H7 (cell line): ENCODE data around the gene SKI. TPM values are rescaled to one million over a fixed set of nuclear protein-coding genes. Genes with fewer than 3 reads are reported as not detected.

Experiments
- DNase-seq: peaks from one replicate; pipeline ENCODE4 v3.0.0; 2012
- H3K27me3 ChIP-seq: 2 replicates; pipeline ENCODE4 v1.6.0; 2011; ENCODE audit warnings: mild to moderate bottlenecking, low read length; ENCODE audit not compliant: control insufficient read depth, insufficient read depth
- H3K36me3 ChIP-seq: replicated peaks from 2 replicates; pipeline ENCODE4 v1.5.1; 2011; ENCODE audit warnings: low read length; ENCODE audit not compliant: control insufficient read depth, insufficient read depth
- H3K4me3 ChIP-seq: 2 replicates; pipeline ENCODE4 v1.5.1; 2011; ENCODE audit warnings: low read depth, mild to moderate bottlenecking, control low read depth, low read length, moderate library complexity; ENCODE audit not compliant: insufficient read depth
- total RNA-seq: library from RNA; depleted of rRNA; stranded (reverse); fragments of >200 nt; shearing (Covaris generic); gene quantifications from 2 replicates; pipeline ENCODE4 v1.2.3, GENCODE V29; 2014

Gene SKI
- total RNA-seq, 1 experiment from 2014 or later = 29.2 TPM

DNA sequence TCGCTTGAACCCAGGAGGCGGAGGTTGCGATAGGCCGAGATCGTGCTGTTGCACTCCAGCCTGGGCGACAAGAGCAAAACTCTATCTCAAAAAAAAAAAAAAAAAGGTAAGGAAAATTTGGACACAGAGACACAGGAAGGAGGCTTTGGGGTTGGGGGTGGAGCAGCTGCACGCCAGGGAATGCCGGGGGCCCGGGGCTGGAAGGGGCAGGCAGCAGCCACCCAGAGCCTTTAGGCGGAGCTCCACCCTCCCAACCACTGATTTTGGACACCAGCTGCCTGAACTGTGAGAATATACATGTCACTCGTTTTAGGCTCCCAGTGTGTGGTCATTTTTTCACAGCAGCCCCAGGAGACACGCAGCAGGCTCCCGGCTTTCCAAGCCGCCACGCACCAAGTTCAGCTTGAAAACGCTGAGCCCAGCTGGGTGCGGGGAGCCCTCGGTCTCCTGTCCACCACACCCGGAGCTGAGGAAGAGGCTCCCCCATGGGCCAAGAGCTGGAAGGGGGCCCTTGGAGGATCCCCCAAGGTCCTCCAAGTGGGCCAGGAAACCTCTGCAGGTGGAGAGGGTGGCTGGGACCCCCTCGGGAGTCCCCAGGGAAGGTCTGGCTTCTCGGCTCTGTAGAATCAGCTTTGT lies 27.7 kb upstream of the SKI start:
- Histone ChIP-seq H3K27me3 (peaks cover under 1% of the 10 kb centered on the region; the same call in 1 of the 2 replicates), H3K4me3 (no peak overlapping the region), H3K36me3 (no peaks in the 10 kb centered on the region)
- DNase-seq = no peak

DNA sequence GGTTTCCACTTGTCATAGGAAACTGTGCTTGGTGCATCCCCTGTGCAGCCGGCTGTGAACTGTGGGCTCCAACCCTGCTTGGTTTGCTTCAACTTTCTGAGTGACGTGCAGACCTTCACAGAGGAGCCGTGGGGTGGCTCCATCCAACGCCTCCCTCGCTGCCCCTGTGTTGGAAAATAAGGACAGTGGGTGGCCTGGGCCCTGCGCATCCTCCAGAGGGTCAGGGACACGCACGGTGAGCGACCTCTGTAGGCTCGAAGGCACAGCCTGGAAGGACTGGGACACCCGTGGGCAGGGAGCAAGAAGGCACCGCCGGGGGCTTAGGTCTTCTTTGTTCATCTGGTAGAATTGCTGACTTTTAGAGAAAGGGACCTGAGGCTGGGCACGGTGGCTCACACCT lies 27.1 kb upstream of the SKI start:
- H3K4me3 ChIP-seq = no peak overlapping the region
- no peaks in the 10 kb centered on the region for H3K36me3 ChIP-seq

DNA sequence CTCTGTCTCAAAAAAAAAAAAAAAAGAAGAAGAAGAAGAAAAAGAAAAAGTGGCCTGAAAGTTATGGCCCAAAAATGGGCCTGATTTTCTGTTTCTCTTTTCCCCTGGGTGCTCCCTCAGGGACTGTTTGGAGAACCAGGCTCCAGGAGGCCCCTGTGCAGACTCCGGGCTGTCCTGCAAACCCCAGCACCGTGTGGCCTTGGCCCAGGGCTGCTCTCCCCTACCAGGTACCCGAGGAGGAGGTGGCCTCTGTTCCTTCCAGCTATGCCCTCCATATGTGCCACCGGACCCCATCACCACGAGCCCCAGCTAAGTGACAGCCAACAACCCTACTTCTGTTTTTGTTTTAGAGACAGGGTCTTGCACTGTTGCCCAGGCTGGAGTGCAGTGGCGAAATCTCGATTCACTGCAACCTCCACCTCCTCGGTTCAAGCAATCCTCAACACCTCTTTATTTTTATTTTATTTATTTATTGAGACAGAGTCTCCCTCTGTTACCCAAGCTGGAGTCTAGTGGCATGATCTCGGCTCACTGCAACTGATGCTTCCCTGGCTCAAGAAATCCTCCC lies 26.0 kb upstream of the SKI start:
- peaks cover 8% of the 10 kb centered on the region; the same call in 1 of the 2 replicates for H3K27me3 ChIP-seq
- no peak for DNase-seq
- no peaks in the 10 kb centered on the region for H3K36me3 ChIP-seq
- H3K4me3 ChIP-seq = no peak overlapping the region

More for the DNA sequence above, 27.1 kb upstream of the SKI start:
- no peak for DNase-seq
- peaks cover 7% of the 10 kb centered on the region; the same call in 1 of the 2 replicates for H3K27me3 ChIP-seq

DNA sequence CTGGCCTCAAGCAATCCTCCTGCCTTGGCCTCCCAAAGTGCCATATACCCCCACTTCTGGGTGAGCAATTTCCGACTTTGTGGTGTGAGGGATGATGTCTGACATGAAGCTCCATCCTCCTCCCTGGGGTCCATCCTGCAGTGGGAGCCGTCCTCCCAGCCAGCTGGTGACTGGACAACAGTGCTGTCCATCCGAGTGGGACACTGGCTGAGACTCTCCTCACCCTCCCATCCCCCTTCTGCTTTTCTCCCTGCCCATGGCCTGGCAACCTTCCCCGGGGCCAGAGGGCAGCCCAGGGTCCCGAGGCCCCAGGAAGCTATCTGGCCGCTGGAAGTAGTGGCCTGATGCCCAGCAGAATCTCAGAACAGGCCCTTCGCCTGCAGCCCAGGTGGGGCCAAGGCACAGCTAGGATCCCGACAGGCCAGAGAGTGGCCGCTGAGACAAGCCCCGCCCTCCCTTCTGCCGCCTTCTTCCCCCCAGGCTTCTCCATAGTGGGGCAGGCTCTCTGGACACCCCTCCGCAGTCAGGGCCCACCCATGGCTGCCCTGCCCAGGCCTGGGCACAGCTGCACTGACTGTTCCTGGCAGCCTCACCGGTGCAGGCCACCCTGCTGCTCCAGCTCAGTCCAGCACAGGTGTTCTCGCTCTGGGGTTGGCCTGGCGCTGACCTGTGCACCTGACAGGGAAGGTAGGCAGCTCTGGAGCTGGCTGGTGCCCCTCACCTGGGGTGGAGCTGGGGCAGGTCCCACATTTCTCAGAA lies 25.1 kb upstream of the SKI start:
- peaks cover 8% of the 10 kb centered on the region; the same call in 1 of the 2 replicates for H3K27me3 ChIP-seq
- H3K4me3 ChIP-seq = no peak overlapping the region
- no peak for DNase-seq
- H3K36me3 ChIP-seq = no peaks in the 10 kb centered on the region

DNA sequence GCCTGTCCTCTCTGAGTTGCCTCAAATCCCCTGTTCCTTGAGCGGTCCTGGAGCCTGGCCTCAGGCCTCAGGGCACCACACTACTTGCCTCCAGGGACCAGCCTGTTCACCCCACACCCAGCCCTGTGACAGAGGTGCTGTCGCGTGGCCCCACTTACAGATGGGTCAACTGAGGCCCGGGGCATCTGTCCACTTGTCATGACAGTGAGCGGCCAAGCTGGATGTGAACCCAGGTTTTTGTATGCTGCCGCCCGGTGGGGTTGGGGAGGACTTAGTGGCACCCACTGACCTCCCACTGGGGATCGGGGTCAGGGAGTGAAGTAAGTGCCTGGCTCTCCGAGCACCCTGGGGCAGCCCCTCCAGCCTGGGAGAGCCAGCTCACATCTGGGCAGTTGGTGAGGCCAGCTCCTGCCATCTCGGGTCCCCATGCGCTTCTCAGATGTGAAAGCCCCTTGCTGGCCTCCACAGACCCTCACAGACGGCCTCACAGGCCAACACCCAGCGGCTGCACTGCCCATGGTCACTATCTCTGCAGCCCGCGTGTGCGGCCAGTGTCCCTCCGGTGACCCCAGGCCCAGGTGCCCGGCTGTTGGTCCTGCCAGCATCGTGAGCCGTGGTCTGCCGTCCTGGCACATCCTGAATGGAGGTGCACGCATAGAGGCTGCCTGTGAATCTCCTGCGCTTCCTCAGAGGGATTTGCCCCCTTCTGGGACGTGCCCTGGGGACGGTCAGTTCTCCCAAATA lies 24.3 kb upstream of the SKI start:
- DNase-seq = no peak
- peak overlapping the region; percentile 63 for H3K4me3 ChIP-seq
- peaks cover 8% of the 10 kb centered on the region; the same call in 1 of the 2 replicates for H3K27me3 ChIP-seq
- no peaks in the 10 kb centered on the region for H3K36me3 ChIP-seq

DNA sequence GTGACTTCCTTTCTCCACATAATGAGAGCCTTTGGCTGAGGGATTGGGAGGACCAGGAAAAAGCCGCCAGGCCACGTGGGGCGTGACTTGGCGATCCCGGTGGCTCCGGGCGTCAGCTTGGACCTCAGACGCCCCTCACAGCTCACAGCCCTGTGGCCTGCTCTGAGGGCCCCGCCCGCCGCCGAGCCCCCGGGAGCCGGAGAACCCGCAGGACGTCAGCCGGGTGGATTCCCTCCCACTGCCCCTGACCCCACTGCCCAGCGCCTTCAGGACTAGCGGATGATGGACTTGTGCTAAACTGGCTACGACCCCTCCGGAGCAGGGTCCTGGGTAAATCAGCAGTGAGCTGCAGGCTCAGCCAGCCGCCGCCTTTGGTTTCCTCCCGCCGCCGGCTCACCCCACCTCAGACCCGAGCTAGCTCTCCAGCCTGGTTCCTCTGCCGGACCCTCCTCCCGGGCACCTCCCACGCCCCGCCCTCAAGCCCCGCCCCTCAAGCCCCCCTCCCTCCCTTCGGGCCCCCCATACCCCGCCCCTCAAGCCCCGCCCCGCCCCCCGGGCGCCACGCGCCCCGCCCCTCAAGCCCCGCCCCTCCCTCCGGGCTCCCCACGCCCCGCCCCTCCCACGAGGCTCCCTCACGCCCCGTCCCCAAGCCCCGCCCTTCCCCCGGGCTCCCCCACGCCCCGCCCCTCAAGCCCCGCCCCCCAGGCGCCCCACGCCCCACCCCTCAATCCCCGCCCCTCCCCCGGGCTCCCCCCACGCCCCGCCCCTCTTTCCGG lies 23.5 kb upstream of the SKI start:
- Histone ChIP-seq H3K36me3 (no peaks in the 10 kb centered on the region), H3K27me3 (peaks cover 8% of the 10 kb centered on the region; the same call in 1 of the 2 replicates), H3K4me3 (peak overlapping the region; percentile 63)
- DNase-seq = peak; percentile 100

DNA sequence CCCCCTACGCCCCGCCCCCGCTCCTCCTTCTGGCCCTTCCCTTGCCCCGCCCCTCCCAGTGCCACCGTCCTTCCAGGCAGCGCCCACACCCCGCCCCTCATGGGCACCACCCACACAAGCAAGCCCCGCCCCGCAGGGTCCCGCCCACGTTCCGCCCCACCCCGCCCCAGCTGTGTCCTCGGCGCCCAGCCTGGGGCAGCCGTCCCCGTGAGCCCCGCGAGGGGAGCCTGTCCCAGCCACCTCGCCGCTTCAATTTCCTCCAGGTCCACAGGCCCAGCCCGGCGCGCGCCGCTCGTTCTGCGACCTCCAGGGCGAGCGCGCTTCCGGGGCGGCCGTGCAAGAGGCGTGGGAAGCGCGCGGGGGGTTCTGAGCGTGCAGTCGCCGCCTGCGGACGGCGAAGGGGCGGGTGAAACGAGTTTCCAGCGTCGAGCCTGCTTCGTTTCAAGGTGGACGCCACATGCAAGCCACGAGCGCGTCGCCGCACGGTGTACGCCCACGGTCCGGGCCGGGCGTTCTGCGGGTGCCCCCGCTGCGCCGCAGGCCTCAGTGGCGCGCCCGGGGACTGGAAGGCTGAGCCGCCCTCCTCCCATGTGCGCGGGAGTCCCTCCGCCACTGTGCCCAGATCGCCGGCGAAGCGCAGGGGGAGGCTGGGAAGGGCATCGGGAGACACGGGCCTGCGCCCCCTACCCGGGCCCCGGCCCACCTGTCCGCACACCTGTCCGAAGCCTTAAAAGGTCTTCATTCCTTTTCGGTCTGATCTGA lies 22.7 kb upstream of the SKI start:
- Histone ChIP-seq H3K36me3 (no peaks in the 10 kb centered on the region), H3K4me3 (peak overlapping the region; percentile 69), H3K27me3 (peaks cover 8% of the 10 kb centered on the region; the same call in 1 of the 2 replicates)
- DNase-seq = peak; percentile 87

DNA sequence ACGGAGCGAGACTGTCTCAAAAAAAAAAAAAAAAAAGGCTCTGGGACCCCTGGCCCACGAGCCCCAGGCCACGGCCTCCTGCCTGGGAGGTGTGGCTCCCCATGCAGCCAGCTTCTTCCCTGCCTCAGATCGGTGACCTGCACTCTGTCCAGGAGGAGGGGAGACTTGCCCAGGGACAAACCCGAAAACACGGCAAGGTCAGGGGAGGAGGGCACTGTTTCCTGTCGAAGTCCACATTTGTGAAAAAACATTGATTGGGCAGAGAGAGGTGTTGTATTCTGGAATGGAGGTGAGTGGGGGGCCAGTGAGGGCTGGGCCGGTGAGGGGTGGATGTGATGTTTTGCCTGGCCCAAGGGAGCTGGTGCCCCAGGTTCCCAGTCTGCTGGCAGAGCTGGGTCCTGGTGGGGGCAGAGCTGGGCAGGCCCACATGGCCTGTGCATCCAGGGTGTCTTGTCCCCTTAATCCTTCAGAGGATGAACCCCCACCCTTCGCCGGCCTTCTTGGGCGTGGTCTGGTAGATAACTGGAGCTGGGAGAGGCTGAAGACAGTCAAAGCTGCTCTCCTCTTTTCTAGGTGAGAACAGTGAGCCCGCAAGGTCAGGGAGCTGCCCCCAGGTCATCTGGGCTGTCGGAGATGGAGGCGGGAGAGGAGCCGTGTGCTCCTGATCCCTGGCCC lies 21.2 kb upstream of the SKI start:
- DNase-seq = no peak
- no peaks in the 10 kb centered on the region for H3K36me3 ChIP-seq
- peaks cover 8% of the 10 kb centered on the region; the same call in 1 of the 2 replicates for H3K27me3 ChIP-seq
- H3K4me3 ChIP-seq = no peak overlapping the region

DNA sequence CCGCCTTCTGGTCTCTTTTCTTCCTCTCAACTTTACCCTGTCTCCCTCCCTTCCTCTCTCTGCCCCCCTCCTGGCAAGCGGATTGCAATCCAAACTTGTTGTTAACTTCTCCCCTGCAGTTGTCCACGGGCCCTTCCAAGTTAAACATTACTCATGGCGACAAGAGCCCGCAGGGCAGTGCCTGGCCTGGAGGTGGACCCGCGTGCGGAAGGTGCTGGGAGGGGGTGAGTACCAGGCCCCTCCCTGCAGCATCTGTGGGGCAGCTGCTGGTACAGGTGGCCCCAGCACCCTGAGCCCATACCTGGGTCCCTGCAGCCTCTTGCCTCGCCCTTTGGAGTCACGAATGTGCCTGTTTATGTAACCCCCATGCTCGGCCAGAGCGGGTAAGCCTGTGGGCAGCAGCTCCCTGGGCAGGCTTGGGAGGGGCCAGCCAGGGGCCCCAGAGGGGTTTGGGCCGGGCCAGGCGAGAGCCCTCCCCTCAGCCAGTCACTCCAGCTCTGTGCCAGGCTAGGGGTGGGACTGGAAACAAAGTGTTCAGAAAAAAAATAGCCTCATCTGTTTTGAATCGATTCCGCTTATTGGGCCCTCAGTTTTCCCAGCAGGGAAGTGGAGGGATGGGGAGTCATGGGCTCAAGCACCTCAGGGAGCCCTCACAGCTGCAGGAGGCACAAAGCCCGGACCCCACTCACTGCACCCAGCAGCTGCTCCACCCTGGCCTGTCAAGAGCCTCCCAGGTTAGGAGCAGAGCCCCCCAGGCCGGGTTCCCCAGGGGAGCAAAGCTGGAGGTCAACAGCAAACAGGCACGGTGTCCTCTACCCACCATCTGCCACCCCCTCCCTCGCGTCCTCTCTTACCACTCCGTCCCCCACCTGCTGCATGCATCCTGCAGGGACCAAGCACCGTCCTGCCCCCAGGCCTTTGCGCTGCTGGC lies 19.5 kb upstream of the SKI start:
- DNase-seq = no peak
- H3K27me3 ChIP-seq = peaks cover 8% of the 10 kb centered on the region; the same call in 1 of the 2 replicates
- H3K36me3 ChIP-seq = no peaks in the 10 kb centered on the region
- no peak overlapping the region for H3K4me3 ChIP-seq

DNA sequence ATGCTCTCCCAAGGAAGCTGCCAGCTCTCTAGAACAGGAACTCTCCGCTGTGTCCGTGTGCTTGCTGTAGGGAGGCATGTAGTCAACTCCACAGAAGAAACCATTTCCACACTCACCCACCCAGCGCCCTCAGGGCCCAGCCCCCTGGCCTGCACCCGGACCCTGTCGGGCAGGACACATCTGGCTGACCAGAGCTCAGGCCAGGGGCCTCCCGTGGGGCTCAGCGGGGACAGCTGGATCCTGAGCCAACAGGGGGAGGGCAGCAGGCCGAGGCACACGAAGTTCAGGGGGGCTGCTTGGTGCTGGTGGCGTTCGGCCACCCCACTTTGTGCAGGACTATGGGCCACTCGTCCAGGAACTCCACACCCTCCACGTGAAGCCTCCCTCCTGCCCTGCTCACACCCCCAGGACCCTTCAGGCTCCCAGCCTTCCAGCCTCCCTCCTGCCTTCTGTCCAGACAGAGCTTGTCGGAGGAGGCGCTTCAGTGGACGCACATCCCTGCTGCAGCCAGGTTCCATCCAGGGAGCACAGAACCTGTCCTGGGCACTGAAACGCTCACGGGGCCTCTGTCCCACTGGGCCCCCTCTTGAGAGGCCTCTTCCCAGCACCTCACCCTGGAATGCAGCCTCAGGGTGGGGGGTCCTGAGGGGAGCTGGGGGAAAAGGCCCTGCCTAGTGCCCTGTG lies 18.6 kb upstream of the SKI start:
- Histone ChIP-seq H3K27me3 (peaks cover 8% of the 10 kb centered on the region; the same call in 1 of the 2 replicates), H3K4me3 (no peak overlapping the region), H3K36me3 (no peaks in the 10 kb centered on the region)
- DNase-seq = no peak

DNA sequence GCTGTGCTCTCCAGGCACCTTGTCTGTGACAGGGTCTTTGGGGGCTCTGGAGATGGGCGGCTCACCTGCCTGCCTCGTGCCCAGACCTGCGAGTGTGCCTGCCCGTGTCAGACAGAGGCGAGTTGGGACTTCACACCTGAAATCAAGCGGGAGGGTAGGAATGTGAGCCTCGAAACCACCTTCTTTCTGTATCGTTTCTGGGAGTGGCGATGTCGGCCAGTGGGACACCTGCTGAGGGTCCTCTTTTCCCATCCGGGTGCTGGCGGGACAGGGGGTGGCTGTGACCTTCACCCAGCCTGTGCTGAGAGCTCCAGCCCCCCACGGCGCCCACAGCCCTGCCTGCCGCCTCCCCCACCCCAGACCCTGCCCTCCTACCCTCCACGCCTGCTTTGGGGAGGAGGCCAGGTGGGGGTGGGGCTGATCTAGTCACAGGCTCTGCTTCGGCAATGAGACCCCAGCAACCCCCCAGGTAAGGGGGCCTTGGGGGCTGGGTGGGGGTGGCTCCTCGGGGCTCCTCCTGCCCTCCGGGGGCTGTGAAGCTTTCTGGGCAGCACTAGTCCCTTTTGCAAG lies 17.9 kb upstream of the SKI start:
- no peak overlapping the region for H3K4me3 ChIP-seq
- H3K27me3 ChIP-seq = peaks cover 8% of the 10 kb centered on the region; the same call in 1 of the 2 replicates
- no peaks in the 10 kb centered on the region for H3K36me3 ChIP-seq
- no peak for DNase-seq
